BE2C (cell line): Measurements from ENCODE around the gene NEK4.
A peak's percentile ranks its signal among the peaks of the same experiment; 100 is the strongest.

Source experiments
- DNase-seq: peaks from one replicate; pipeline ENCODE4 v3.0.0-alpha.2; 2020
- H3K27me3 ChIP-seq: fragments of 250-450 bp; sonication (Bioruptor Pico); 2 replicates; pipeline ENCODE4 v1.5.1; 2020; ENCODE audit warnings: mild to moderate bottlenecking
- H3K36me3 ChIP-seq: fragments of 250-450 bp; sonication (Bioruptor Pico); 2 replicates; pipeline ENCODE4 v1.5.1; 2020; ENCODE audit warnings: mild to moderate bottlenecking
- H3K4me1 ChIP-seq: fragments of 250-450 bp; sonication (Bioruptor Pico); 2 replicates; pipeline ENCODE4 v1.5.1; 2020
- H3K4me3 ChIP-seq: 2 replicates; pipeline ENCODE4 v1.5.1; 2011; ENCODE audit warnings: low read depth, low read length
- H3K9me3 ChIP-seq: fragments of 250-450 bp; sonication (Bioruptor Pico); 2 replicates; pipeline ENCODE4 v1.5.1; 2020
- CTCF ChIP-seq: IDR thresholded peaks from 2 replicates; pipeline ENCODE4 v1.5.1; 2012; ENCODE audit warnings: mild to moderate bottlenecking, low read depth, low read length

NEK4 gene

GRCh38 chr3:52712291-52713212, 58.2 kb downstream of the NEK4 start:
- Histone ChIP-seq H3K4me1 (no peaks in the 10 kb centered on the region), H3K27me3 (no peaks in the 10 kb centered on the region), H3K9me3 (no peaks in the 10 kb centered on the region), H3K36me3 (no peaks in the 10 kb centered on the region; the same call in none of the 2 replicates), H3K4me3 (no peak overlapping the region)
- DNase-seq = no peak
- no peak for TF ChIP-seq CTCF

- Histone ChIP-seq H3K9me3 (no peaks in the 10 kb centered on the region), H3K36me3 (no peaks in the 10 kb centered on the region; the same call in none of the 2 replicates)
- TF ChIP-seq CTCF = no peak
These were observed 60.2 kb downstream of the NEK4 start for GRCh38 chr3:52710512-52710911.

GRCh38 chr3:52707585-52707984, 63.2 kb downstream of the NEK4 start:
- Histone ChIP-seq H3K27me3 (no peaks in the 10 kb centered on the region), H3K36me3 (no peaks in the 10 kb centered on the region; the same call in none of the 2 replicates), H3K4me3 (no peak overlapping the region), H3K4me1 (no peaks in the 10 kb centered on the region), H3K9me3 (no peaks in the 10 kb centered on the region)
- no peak for TF ChIP-seq CTCF
- DNase-seq = no peak

More at GRCh38 chr3:52710512-52710911, 60.2 kb downstream of the NEK4 start:
- no peak for DNase-seq
- Histone ChIP-seq H3K4me3 (no peak overlapping the region), H3K4me1 (no peaks in the 10 kb centered on the region), H3K27me3 (no peaks in the 10 kb centered on the region)

GRCh38 chr3:52705688-52706686, 64.8 kb downstream of the NEK4 start, which contains the start of the genes GLT8D1 and SPCS1:
Gene GLT8D1, minus strand, starts transcription at chr3:52705791. Its CDS starts 5,331 bp downstream, at chr3:52700460.
Gene SPCS1, plus strand, starts transcription at chr3:52706106. Its CDS starts 141 bp downstream, at chr3:52706247.
- no peaks in the 10 kb centered on the region for H3K9me3 ChIP-seq
- no peak for TF ChIP-seq CTCF
- peak; percentile 81 for DNase-seq
- no peaks in the 10 kb centered on the region for H3K4me1 ChIP-seq
- peak within 1 kb of the TSS; percentile 91 for H3K4me3 ChIP-seq
- H3K27me3 ChIP-seq = no peaks in the 10 kb centered on the region
- no peaks in the 10 kb centered on the region; the same call in 1 of the 2 replicates for H3K36me3 ChIP-seq

- peak overlapping the region; percentile 91 for H3K4me3 ChIP-seq
- H3K27me3 ChIP-seq = no peaks in the 10 kb centered on the region
- H3K4me1 ChIP-seq = no peaks in the 10 kb centered on the region
- no peaks in the 10 kb centered on the region for H3K9me3 ChIP-seq
- H3K36me3 ChIP-seq = no peaks in the 10 kb centered on the region; the same call in 1 of the 2 replicates
- DNase-seq = no peak
- no peak for TF ChIP-seq CTCF
These were observed 65.4 kb downstream of the NEK4 start for GRCh38 chr3:52705438-52705687.
